Muscle layer of duodenum (tissue), 2 donors: ENCODE results near the gene TBC1D24.

Experiments used
- H3K27ac ChIP-seq: one replicate; pipeline ENCODE4 v1.7.0; 2013; ENCODE audit warnings: mild to moderate bottlenecking, low read length
- H3K27me3 ChIP-seq: one replicate; pipeline ENCODE4 v1.7.0; 2013; ENCODE audit warnings: low read depth, mild to moderate bottlenecking, control low read depth, low read length
- H3K36me3 ChIP-seq, 2 donors: one replicate each; pipeline ENCODE4 v1.7.0; 2013; ENCODE audit warnings: low read length in 2 of 2, control low read depth in 1 of 2, mild to moderate bottlenecking in 1 of 2; ENCODE audit not compliant: insufficient read depth in 2 of 2, control insufficient read depth in 1 of 2
- H3K4me1 ChIP-seq, 2 donors: one replicate each; pipeline ENCODE4 v1.7.0; 2013; ENCODE audit warnings: low read length in 2 of 2, mild to moderate bottlenecking in 2 of 2, control low read depth in 1 of 2, moderate library complexity in 1 of 2; ENCODE audit not compliant: insufficient read depth in 2 of 2, control insufficient read depth in 1 of 2
- H3K4me3 ChIP-seq, 2 donors: one replicate each; pipeline ENCODE4 v1.7.0; 2013; ENCODE audit warnings: low read length in 2 of 2, low read depth in 1 of 2, mild to moderate bottlenecking in 1 of 2
- H3K9me3 ChIP-seq, 2 donors: one replicate each; pipeline ENCODE4 v1.7.0; 2013; ENCODE audit warnings: low read length in 2 of 2, control low read depth in 1 of 2, mild to moderate bottlenecking in 1 of 2; ENCODE audit not compliant: control insufficient read depth in 1 of 2
- donor health status: healthy.

The TBC1D24 gene

DNA sequence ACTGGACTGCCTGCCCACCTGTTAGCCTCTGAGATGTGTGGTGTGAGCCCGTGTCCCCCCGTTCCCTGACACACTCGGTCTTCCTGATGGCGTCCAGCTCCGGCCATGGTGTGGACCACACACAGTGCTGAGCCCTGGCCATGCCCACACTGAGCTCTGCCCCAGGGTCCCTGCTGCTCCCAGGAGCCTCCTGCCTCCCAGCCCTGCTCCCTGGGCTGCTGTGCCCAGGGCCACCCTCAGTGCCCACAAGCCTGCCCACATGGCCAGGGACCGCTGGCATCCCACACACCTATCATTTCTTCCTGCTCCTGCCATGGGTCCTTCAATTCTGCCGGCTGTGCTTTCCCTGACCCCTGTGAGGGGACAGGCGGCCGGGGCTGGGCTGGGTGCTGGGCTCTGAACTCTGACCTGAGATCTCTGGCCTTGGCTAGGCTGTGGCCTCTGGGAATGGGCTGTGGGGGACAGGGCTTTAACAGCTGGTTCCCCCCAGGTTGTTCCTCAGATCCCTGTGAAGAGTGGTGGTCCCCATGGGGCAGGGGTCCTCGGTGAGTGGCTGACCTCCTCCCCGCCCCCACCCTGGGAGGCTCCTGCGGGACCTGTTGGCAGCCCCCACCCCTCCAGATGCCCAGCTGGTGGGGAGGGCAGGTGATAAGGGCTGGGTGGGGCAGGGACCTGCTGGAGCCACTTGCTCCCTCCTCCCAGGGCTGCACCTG lies 52.3 kb downstream of the TBC1D24 start:
- Histone ChIP-seq H3K4me1 (peaks cover 0 to 6% of the 10 kb centered on the region in 2 donors), H3K4me3 (no peak overlapping the region), H3K27ac (no peak overlapping the region), H3K9me3 (no peaks in the 10 kb centered on the region), H3K36me3 (peaks cover 6 to 56% of the 10 kb centered on the region in 2 donors), H3K27me3 (no peaks in the 10 kb centered on the region)

- Histone ChIP-seq H3K27me3 (no peaks in the 10 kb centered on the region), H3K4me3 (no peak overlapping the region), H3K36me3 (peaks cover 6 to 56% of the 10 kb centered on the region in 2 donors), H3K4me1 (peaks cover 0 to 10% of the 10 kb centered on the region in 2 donors), H3K9me3 (no peaks in the 10 kb centered on the region), H3K27ac (no peak overlapping the region)
Observed at GRCh38 chr16:2527784-2528100, 52.8 kb downstream of the TBC1D24 start.

GRCh38 chr16:2528161-2529060 lies 53.5 kb downstream of the TBC1D24 start:
- H3K9me3 ChIP-seq, result no peaks in the 10 kb centered on the region
- H3K4me1 ChIP-seq, result peaks cover 0 to 12% of the 10 kb centered on the region in 2 donors
- H3K36me3 ChIP-seq, result peaks cover 6 to 51% of the 10 kb centered on the region in 2 donors
- H3K4me3 ChIP-seq, result no peak overlapping the region
- no peaks in the 10 kb centered on the region for H3K27me3 ChIP-seq
- no peak overlapping the region for H3K27ac ChIP-seq

DNA sequence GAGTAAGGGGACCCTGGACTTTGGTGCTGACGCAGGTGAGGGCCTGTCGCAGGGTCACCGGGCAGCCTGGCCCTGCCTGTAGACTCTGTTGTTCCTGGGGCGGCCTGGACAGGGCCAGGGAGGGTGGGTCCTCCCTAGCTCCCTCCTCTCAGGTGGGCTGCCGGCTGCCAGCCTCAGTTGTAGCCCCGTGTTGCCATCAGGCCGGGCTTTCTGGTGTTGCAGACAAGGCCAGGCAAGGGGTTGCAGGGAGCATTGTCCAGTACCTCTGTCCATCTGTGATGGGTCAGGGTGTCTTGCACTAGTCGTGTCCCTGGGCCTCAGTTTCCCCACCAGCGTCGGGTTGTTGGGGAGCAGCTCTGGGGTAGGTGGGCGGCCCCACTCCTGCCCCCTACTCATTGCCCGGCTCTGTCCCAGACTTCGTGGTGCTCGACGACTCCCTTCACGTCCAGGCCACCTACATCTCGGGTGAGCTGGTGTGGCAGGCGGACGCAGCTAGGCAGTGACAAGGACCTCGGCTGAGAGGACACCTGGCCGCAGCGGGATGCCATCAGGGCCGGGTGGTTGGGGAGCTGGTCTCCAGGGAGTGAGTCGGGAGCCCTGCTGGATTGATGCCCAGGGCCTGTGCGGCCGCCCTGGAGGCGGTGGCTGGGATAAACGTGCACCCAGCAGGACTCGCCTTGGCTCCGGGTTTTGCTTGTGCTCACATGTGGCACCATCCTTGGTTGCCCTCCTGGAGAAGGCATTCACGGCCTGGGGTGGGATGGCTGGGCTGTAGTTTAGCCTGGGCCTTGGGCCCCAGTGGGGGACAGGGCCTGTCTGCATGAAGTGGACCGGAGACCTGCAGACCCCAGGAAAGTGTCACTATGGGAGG lies 54.4 kb downstream of the TBC1D24 start:
- H3K9me3 ChIP-seq, result no peaks in the 10 kb centered on the region
- peaks cover 6 to 42% of the 10 kb centered on the region in 2 donors for H3K36me3 ChIP-seq
- H3K27ac ChIP-seq, result no peak overlapping the region
- peaks cover 0 to 12% of the 10 kb centered on the region in 2 donors for H3K4me1 ChIP-seq
- no peak overlapping the region for H3K4me3 ChIP-seq
- H3K27me3 ChIP-seq, result no peaks in the 10 kb centered on the region

DNA sequence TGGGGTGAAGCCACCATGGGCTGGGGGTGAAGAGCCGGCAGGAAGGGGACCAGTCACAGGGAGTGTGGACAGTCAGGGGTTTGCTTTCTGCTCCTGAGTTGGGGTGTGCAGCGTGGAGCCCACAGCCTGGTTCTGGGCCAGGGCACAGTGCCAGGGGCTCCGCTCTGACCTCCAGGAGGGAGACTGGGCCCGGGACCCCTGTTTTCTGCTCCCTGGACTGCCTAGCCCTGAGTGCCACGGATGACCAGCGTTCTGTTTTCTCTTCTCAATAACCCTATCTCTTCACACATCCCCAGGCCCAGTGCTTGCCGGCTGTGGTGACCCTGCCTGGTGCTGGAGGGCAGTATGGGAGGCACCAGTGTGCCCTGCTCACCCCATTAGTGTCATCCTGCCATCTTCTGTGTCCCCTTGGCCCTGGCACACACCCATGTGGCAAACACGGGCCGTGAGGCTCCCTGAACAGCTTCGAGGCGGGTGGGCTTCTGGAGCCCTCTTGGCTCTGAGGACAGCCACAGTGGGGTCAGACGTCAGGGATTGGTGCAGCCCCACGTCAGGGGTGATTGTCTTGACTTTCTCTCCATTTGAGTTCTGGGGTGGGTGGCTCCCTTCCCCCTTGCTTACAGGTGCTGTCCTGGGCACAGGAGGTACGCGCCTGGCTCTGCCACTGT lies 55.2 kb downstream of the TBC1D24 start:
- Histone ChIP-seq H3K27me3 (no peaks in the 10 kb centered on the region), H3K36me3 (peaks cover 6 to 36% of the 10 kb centered on the region in 2 donors), H3K27ac (no peak overlapping the region), H3K9me3 (no peaks in the 10 kb centered on the region), H3K4me3 (no peak overlapping the region), H3K4me1 (peaks cover 0 to 12% of the 10 kb centered on the region in 2 donors)

GRCh38 chr16:2530629-2531318 lies 55.8 kb downstream of the TBC1D24 start:
- no peak overlapping the region for H3K4me3 ChIP-seq
- H3K36me3 ChIP-seq, result peaks cover 6 to 36% of the 10 kb centered on the region in 2 donors
- H3K4me1 ChIP-seq, result peaks cover 0 to 12% of the 10 kb centered on the region in 2 donors
- no peak overlapping the region for H3K27ac ChIP-seq
- no peaks in the 10 kb centered on the region for H3K9me3 ChIP-seq
- no peaks in the 10 kb centered on the region for H3K27me3 ChIP-seq

DNA sequence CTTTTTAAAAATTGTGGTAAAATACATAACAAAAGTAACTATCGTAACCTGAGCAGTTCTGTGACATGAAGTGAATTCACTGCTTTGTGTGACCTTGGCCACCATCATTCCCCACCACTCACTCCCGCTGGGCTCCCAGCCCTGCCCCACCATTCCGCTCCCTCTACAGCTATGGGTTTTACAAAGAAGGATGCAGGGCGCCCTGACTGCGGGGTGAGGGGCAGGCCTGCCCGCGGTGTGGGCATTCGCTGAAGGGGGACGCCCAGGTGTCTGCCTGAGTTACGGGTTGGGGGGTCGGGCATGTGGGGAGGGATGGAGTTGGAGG lies 56.4 kb downstream of the TBC1D24 start, which contains the start of gene CEMP1:
Gene CEMP1 (minus strand): TSS at position 38 of the 325 bp plus-strand sequence. CDS start 335 bp downstream, outside the sequence.
- Histone ChIP-seq H3K27me3 (no peaks in the 10 kb centered on the region), H3K4me3 (peak within 1 kb of the TSS; percentile 66 to 84), H3K27ac (peak within 1 kb of the TSS; percentile 95), H3K9me3 (no peaks in the 10 kb centered on the region), H3K4me1 (peaks cover 0 to 12% of the 10 kb centered on the region in 2 donors), H3K36me3 (peaks cover 6 to 30% of the 10 kb centered on the region in 2 donors)

DNA sequence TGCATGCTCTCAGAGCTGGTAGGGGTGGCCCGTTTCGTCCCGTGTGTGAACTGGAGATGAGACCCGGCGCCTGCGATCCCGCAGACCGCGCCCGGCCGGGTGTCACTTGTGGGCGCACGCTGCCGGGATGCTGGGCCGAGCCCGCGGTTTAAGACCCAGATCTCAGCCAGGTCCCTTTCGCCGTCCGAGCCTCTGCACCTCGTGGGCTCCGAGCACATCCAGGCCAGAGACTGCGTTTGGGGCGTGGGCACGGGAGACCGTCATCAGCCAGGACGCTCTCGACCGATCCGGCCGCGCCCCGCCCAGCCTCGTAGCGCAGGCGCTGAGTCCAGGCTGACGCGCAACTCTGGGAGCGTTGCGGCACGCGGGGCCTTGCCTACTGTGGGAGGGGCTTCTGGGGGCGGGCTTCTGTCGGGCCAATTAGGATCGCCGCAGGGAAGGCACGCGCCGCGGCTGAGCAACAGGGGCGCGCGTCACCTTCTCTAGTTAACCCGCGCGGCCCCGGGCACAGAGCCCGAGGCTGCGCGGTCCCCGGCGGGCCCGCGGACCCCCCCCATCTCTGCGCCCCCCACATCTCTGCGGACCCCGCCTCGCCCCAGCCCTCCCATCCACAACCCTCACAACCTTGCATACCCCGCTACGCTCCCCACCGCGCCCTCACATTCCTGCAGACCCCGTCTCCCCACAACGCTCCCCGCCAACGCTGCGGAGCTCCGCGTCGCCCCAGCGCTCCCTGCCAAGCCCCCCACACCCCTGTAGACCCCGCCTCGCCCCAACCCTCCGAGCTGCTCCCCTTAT lies 57.0 kb downstream of the TBC1D24 start:
- peak overlapping the region; percentile 66 to 84 for H3K4me3 ChIP-seq
- H3K4me1 ChIP-seq, result peaks cover 0 to 13% of the 10 kb centered on the region in 2 donors
- peaks cover 6 to 29% of the 10 kb centered on the region in 2 donors for H3K36me3 ChIP-seq
- H3K27me3 ChIP-seq, result no peaks in the 10 kb centered on the region
- no peaks in the 10 kb centered on the region for H3K9me3 ChIP-seq
- peak overlapping the region; percentile 95 for H3K27ac ChIP-seq

DNA sequence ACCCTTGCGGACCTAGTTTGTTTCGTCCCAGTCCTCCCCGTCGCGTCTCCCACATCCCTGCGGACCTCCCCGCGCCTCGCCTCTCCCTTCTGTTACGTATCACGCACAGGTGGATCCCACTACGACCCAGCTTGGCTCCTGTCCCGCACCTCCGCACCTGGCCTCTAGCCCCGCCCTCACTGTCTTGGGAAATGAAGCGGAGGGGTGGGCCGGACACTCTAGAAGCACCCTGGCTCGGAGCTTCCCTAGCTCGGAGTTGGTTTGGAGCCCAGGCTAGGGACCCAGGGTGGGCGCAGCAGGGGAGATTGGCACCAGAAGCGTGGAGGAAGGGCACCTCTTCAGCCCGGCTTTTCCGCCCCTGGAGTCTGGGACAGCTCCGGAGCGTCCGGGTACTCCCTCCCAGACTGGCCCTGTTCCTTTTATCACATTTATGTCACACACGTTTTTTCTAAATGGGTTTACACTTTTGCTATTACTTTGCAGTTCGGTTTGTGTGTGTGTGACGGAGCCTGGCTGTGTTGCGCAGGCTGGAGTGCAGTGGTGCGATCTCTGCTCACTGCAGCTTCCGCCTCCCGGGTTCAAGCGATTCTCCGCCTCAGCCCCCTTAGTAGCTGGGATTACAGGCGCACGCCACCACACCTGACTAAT lies 57.7 kb downstream of the TBC1D24 start:
- H3K36me3 ChIP-seq, result peaks cover 6 to 28% of the 10 kb centered on the region in 2 donors
- no peaks in the 10 kb centered on the region for H3K9me3 ChIP-seq

More for the DNA sequence above, 57.7 kb downstream of the TBC1D24 start:
- Histone ChIP-seq H3K27me3 (no peaks in the 10 kb centered on the region), H3K4me3 (peak overlapping the region; percentile 66 to 84), H3K27ac (peak overlapping the region; percentile 95), H3K4me1 (peaks cover 0 to 16% of the 10 kb centered on the region in 2 donors)
